ENCODE data around the gene MAGI3. TPM values are rescaled to one million over a fixed set of nuclear protein-coding genes. Genes with fewer than 3 reads are reported as not detected.

Gene MAGI3
- total RNA-seq, 4 donors from 2014 or later, result 2.8 to 4.1 (median 4.0) TPM

DNA sequence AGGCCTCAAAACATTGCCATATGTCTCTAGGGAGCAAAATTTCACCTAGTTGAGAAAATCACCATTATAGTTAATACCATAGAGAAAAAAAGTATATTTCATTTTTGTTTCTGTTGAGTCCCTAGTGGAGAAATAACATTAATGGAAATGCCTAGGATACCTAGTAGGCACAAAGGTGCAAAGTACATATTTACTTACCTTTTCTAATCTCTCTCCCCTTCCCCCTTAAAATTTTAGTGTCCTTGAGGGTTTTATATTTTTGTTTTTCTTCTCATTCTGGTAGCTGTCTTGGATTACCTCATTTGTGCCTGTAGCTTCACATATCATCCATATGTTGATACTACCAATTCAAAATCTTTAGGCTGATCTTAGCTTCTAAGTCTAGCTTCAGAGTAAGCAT lies 127.0 kb downstream of the MAGI3 start:
- H3K4me3 ChIP-seq, result no peak overlapping the region
- in situ Hi-C loops (cut with MboI; ENCODE audit: low sequenced_read_pairs in 4 of 4), result no loop called here
- no peak for ATAC-seq

DNA sequence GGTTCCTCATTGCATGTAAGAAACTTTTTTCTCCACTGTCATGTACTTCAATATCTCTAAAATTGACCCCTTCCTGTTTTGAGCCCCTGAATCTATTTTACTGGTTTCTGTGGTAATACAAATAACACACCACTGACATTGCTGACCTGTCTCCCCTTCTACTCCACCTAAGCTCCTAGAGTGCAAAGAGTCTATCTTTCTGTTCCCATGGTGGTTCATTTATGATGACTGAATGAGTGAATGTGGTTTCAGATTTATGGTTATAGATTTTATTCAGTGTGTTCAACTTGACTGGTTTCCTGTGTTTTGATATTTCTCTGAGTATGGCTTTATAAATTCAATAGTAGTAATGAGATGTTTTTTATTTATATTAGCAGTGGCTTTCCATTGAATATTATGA lies 127.7 kb downstream of the MAGI3 start:
- Histone ChIP-seq H3K27me3 (no peaks in the 10 kb centered on the region), H3K27ac (no peak overlapping the region), H3K4me1 (no peaks in the 10 kb centered on the region), H3K36me3 (no peaks in the 10 kb centered on the region), H3K4me3 (no peak overlapping the region), H3K9me3 (no peaks in the 10 kb centered on the region)
- no peak for DNase-seq
- no peak for ATAC-seq
- intact Hi-C loops (cut with DNase I; ENCODE audit: low total_unique reads), result no loop called here
- in situ Hi-C loops (cut with MboI; ENCODE audit: low sequenced_read_pairs in 4 of 4), result no loop called here
- no peak for TF ChIP-seq POLR2A (IDR thresholded peaks at IDR 0.05)
- TF ChIP-seq, protein P1, sequence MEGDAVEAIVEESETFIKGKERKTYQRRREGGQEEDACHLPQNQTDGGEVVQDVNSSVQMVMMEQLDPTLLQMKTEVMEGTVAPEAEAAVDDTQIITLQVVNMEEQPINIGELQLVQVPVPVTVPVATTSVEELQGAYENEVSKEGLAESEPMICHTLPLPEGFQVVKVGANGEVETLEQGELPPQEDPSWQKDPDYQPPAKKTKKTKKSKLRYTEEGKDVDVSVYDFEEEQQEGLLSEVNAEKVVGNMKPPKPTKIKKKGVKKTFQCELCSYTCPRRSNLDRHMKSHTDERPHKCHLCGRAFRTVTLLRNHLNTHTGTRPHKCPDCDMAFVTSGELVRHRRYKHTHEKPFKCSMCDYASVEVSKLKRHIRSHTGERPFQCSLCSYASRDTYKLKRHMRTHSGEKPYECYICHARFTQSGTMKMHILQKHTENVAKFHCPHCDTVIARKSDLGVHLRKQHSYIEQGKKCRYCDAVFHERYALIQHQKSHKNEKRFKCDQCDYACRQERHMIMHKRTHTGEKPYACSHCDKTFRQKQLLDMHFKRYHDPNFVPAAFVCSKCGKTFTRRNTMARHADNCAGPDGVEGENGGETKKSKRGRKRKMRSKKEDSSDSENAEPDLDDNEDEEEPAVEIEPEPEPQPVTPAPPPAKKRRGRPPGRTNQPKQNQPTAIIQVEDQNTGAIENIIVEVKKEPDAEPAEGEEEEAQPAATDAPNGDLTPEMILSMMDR (IDR thresholded peaks at IDR 0.05 in 4 of 5, conservative IDR thresholded peaks at IDR 0.05 in 1 of 5), result no peak

More for the DNA sequence above, 127.0 kb downstream of the MAGI3 start:
- TF ChIP-seq POLR2A (IDR thresholded peaks at IDR 0.05), result no peak
- TF ChIP-seq, protein P1 (IDR thresholded peaks at IDR 0.05 in 4 of 5, conservative IDR thresholded peaks at IDR 0.05 in 1 of 5), result no peak
- no peak for DNase-seq
- Histone ChIP-seq H3K9me3 (no peaks in the 10 kb centered on the region), H3K4me1 (no peaks in the 10 kb centered on the region), H3K36me3 (no peaks in the 10 kb centered on the region), H3K27me3 (no peaks in the 10 kb centered on the region), H3K27ac (no peak overlapping the region)
- intact Hi-C loops (cut with DNase I; ENCODE audit: low total_unique reads), result no loop called here

GRCh38 chr1:113519556-113519955 lies 129.2 kb downstream of the MAGI3 start:
- in situ Hi-C loops (cut with MboI; ENCODE audit: low sequenced_read_pairs in 4 of 4), result no loop called here

GRCh38 chr1:113530021-113530420 lies 139.7 kb downstream of the MAGI3 start:
- TF ChIP-seq, protein P1 (IDR thresholded peaks at IDR 0.05 in 4 of 5, conservative IDR thresholded peaks at IDR 0.05 in 1 of 5), result no peak
- TF ChIP-seq POLR2A (IDR thresholded peaks at IDR 0.05), result no peak
- Histone ChIP-seq H3K9me3 (no peaks in the 10 kb centered on the region), H3K4me3 (no peak overlapping the region), H3K36me3 (no peaks in the 10 kb centered on the region), H3K4me1 (no peaks in the 10 kb centered on the region), H3K27ac (no peak overlapping the region), H3K27me3 (no peaks in the 10 kb centered on the region)
- in situ Hi-C loops (cut with MboI; ENCODE audit: low sequenced_read_pairs in 4 of 4), result no loop called here
- intact Hi-C loops (cut with DNase I; ENCODE audit: low total_unique reads), result no loop called here
- no peak for ATAC-seq
- DNase-seq, result no peak

More at GRCh38 chr1:113519556-113519955, 129.2 kb downstream of the MAGI3 start:
- Histone ChIP-seq H3K4me1 (no peaks in the 10 kb centered on the region), H3K9me3 (no peaks in the 10 kb centered on the region), H3K27ac (no peak overlapping the region), H3K36me3 (no peaks in the 10 kb centered on the region), H3K27me3 (no peaks in the 10 kb centered on the region), H3K4me3 (no peak overlapping the region)
- DNase-seq, result no peak
- intact Hi-C loops (cut with DNase I; ENCODE audit: low total_unique reads), result no loop called here
- no peak for TF ChIP-seq POLR2A (IDR thresholded peaks at IDR 0.05)
- TF ChIP-seq, protein P1 (IDR thresholded peaks at IDR 0.05 in 4 of 5, conservative IDR thresholded peaks at IDR 0.05 in 1 of 5), result no peak
- ATAC-seq, result no peak

DNA sequence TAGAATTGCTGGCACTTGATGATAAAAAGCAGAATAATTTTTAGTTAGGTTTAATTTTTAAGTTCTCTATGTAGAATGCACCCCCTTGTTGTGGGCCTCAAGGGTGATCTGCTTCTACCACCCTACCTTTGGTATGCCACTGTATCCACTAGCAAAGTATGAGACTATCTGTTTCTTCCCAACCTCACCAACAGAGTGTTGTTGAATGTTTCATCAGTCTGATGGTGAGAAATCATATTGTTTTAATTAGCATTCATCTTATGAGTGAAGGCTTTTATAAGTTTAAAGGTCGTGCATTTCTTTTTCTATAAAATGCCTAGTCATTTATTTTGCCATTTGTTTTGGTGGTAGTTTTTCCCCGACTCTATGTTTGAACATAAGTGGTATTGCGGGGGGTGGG lies 141.0 kb downstream of the MAGI3 start:
- Histone ChIP-seq H3K27ac (no peak overlapping the region), H3K9me3 (no peaks in the 10 kb centered on the region), H3K4me1 (no peaks in the 10 kb centered on the region), H3K27me3 (no peaks in the 10 kb centered on the region), H3K4me3 (no peak overlapping the region), H3K36me3 (no peaks in the 10 kb centered on the region)
- DNase-seq, result no peak
- intact Hi-C loops (cut with DNase I; ENCODE audit: low total_unique reads) (no loop called here), in situ Hi-C loops (cut with MboI; ENCODE audit: low sequenced_read_pairs in 4 of 4) (no loop called here)
- TF ChIP-seq POLR2A (IDR thresholded peaks at IDR 0.05), result no peak
- TF ChIP-seq, protein P1 (IDR thresholded peaks at IDR 0.05 in 4 of 5, conservative IDR thresholded peaks at IDR 0.05 in 1 of 5), result no peak
- ATAC-seq, result no peak
